Neuronal stem cell (in vitro differentiated cells): ENCODE results near the gene PCDHA11.
A peak's percentile ranks its signal among the peaks of the same experiment; 100 is the strongest.
"Not testable (repeated sequence)": the region's sequence is repeated elsewhere in the genome, so short reads cannot be mapped to it uniquely, and the experiment has no call there.

ENCODE experiments used
- DNase-seq: peaks from one replicate; pipeline ENCODE4 v3.0.0-alpha.2; 2013; ENCODE audit warnings: low spot score
- H2AFZ ChIP-seq: one replicate; pipeline ENCODE4 v1.6.1; 2013; ENCODE audit warnings: mild to moderate bottlenecking, low read length, inconsistent platforms
- H2AK5ac ChIP-seq: 2 replicates; pipeline ENCODE4 v1.6.1; 2013; ENCODE audit warnings: low read depth, mild to moderate bottlenecking, inconsistent platforms, low read length, moderate library complexity, mixed read lengths
- H2BK120ac ChIP-seq: 2 replicates; pipeline ENCODE4 v1.6.1; 2013; ENCODE audit warnings: low read depth, mild to moderate bottlenecking, inconsistent platforms, low read length, moderate library complexity, mixed read lengths
- H2BK12ac ChIP-seq: one replicate; pipeline ENCODE4 v1.6.1; 2013; ENCODE audit warnings: low read length, inconsistent platforms
- H2BK15ac ChIP-seq: 2 replicates; pipeline ENCODE4 v1.6.1; 2013; ENCODE audit warnings: mild to moderate bottlenecking, low read length, inconsistent platforms, mixed read lengths
- H2BK5ac ChIP-seq: one replicate; pipeline ENCODE4 v1.6.1; 2013; ENCODE audit warnings: inconsistent platforms, mild to moderate bottlenecking, low read length, moderate library complexity
- H3K14ac ChIP-seq: one replicate; pipeline ENCODE4 v1.6.1; 2013; ENCODE audit warnings: low read length, inconsistent platforms
- H3K18ac ChIP-seq: 2 replicates; pipeline ENCODE4 v1.6.1; 2013; ENCODE audit warnings: low read length, inconsistent platforms
- H3K23ac ChIP-seq: 2 replicates; pipeline ENCODE4 v1.6.1; 2013; ENCODE audit warnings: low read depth, mild to moderate bottlenecking, mixed read lengths, low read length, inconsistent platforms; ENCODE audit not compliant: poor library complexity
- H3K27ac ChIP-seq: replicated peaks from 3 replicates; pipeline ENCODE4 v1.5.1; 2013; ENCODE audit warnings: low read length, inconsistent platforms
- H3K27me3 ChIP-seq, 3 experiments: 2 replicates each; pipeline ENCODE4 v1.6.1; 2013; ENCODE audit warnings: low read length in 3 of 3, mild to moderate bottlenecking in 2 of 3, inconsistent platforms in 1 of 3, low read depth in 1 of 3, mixed read lengths in 1 of 3, moderate library complexity in 1 of 3; ENCODE audit not compliant: control insufficient read depth in 3 of 3, insufficient read depth in 3 of 3
- H3K36me3 ChIP-seq, 2 donors: replicated peaks in 1 of 2; 2 replicates each; pipeline ENCODE4 v1.6.1; 2013; ENCODE audit warnings: low read length in 2 of 2; ENCODE audit not compliant: control insufficient read depth in 2 of 2, insufficient read depth in 2 of 2
- H3K4ac ChIP-seq: 2 replicates; pipeline ENCODE4 v1.6.1; 2013; ENCODE audit warnings: inconsistent platforms, mild to moderate bottlenecking, low read length, moderate library complexity
- H3K4me1 ChIP-seq, 2 donors: 1 replicate in 1 of 2; 2 replicates in 1 of 2; pipeline ENCODE4 v1.6.1; 2013; ENCODE audit warnings: low read length in 2 of 2, low read depth in 1 of 2; ENCODE audit not compliant: control insufficient read depth in 2 of 2, insufficient read depth in 1 of 2
- H3K4me2 ChIP-seq: one replicate; pipeline ENCODE4 v1.6.1; 2013; ENCODE audit warnings: mild to moderate bottlenecking, low read length, inconsistent platforms; ENCODE audit not compliant: insufficient read depth, poor library complexity, severe bottlenecking
- H3K4me3 ChIP-seq, 2 donors: 2 replicates each; pipeline ENCODE4 v1.5.1; 2013; ENCODE audit warnings: low read length in 2 of 2, mild to moderate bottlenecking in 2 of 2, inconsistent platforms in 1 of 2, moderate library complexity in 1 of 2
- H3K79me1 ChIP-seq: one replicate; pipeline ENCODE4 v1.6.1; 2013; ENCODE audit warnings: low read depth, mild to moderate bottlenecking, inconsistent platforms, low read length, moderate library complexity
- H3K9ac ChIP-seq: one replicate; pipeline ENCODE4 v1.6.1; 2013; ENCODE audit warnings: mild to moderate bottlenecking, low read depth, low read length, inconsistent platforms; ENCODE audit not compliant: poor library complexity
- H3K9me3 ChIP-seq, 2 donors: replicated peaks in 1 of 2; 2 replicates each; pipeline versions ENCODE3 to v1.6.1; 2013; ENCODE audit warnings: low read length in 2 of 2, mild to moderate bottlenecking in 2 of 2, inconsistent platforms in 1 of 2, low read depth in 1 of 2, mixed read lengths in 1 of 2, moderate library complexity in 1 of 2; ENCODE audit not compliant: control insufficient read depth in 2 of 2, insufficient read depth in 1 of 2
- H4K8ac ChIP-seq: one replicate; pipeline ENCODE4 v1.6.1; 2013; ENCODE audit warnings: low read depth, mild to moderate bottlenecking, inconsistent platforms, low read length, moderate library complexity
- H4K91ac ChIP-seq: one replicate; pipeline ENCODE4 v1.6.1; 2013; ENCODE audit warnings: low read length, low read depth, mild to moderate bottlenecking, inconsistent platforms; ENCODE audit not compliant: poor library complexity
- WGBS, 2 donors: extraction: QIAGEN DNeasy Blood & Tissue Kit; methylation state at CpG; one replicate each; pipeline ENCODE4 v1.1.7; 2013; ENCODE audit warnings: missing lambda C conversion rate in 2 of 2, mixed read lengths in 1 of 2; ENCODE audit not compliant: insufficient read length in 2 of 2, insufficient replicate concordance in 1 of 2; ENCODE audit errors: extremely low coverage in 2 of 2; 5-methylcytosine and 5-hydroxymethylcytosine counted together

The PCDHA11 gene

DNA sequence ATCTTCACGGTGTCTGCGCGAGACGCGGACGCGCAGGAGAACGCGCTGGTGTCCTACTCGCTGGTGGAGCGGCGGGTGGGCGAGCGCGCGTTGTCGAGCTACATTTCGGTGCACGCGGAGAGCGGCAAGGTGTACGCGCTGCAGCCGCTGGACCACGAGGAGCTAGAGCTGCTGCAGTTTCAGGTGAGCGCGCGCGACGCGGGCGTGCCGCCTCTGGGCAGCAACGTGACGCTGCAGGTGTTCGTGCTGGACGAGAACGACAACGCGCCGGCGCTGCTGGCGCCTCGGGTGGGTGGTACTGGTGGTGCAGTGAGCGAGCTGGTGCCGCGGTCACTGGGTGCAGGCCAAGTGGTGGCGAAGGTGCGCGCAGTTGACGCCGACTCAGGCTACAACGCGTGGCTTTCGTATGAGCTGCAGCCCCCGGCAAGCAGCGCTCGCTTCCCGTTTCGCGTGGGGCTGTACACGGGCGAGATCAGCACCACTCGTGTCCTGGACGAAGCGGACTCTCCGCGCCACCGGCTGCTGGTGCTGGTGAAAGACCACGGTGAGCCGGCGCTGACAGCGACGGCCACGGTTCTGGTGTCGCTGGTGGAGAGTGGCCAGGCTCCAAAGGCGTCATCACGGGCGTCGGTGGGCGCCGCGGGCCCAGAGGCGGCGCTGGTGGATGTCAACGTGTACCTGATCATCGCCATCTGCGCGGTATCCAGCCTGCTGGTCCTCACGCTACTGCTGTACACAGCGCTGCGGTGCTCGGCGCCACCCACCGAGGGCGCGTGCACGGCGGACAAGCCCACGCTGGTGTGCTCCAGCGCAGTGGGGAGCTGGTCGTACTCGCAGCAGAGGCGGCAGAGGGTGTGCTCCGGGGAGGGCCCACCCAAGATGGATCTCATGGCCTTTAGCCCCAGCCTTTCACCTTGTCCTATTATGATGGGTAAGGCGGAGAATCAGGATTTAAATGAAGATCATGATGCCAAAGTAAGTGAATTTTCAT is 39.0 kb upstream of the PCDHA11 start:
- H3K23ac ChIP-seq, H2BK15ac ChIP-seq, H2BK12ac ChIP-seq, H3K79me1 ChIP-seq, H2AFZ ChIP-seq, H3K27ac ChIP-seq, H3K4ac ChIP-seq, DNase-seq, H4K8ac ChIP-seq, H3K14ac ChIP-seq, H3K4me2 ChIP-seq, H3K27me3 ChIP-seq, H2AK5ac ChIP-seq, H4K91ac ChIP-seq, H3K4me1 ChIP-seq: not testable (repeated sequence)
- Histone ChIP-seq H2BK5ac (peak overlapping the region; percentile 5), H3K18ac (peak overlapping the region; percentile 4), H3K9ac (peak overlapping the region; percentile 44), H3K4me3 (peak overlapping the region in 1 of 2 donors; percentile 3), H3K36me3 (peaks cover 4 to 40% of the 10 kb centered on the region in 2 donors), H2BK120ac (peak overlapping the region; percentile 47), H3K9me3 (peaks cover 9 to 54% of the 10 kb centered on the region in 2 donors)
- no CpG with 5 or more reads among the region's 106 CpGs for WGBS, 2 donors

DNA sequence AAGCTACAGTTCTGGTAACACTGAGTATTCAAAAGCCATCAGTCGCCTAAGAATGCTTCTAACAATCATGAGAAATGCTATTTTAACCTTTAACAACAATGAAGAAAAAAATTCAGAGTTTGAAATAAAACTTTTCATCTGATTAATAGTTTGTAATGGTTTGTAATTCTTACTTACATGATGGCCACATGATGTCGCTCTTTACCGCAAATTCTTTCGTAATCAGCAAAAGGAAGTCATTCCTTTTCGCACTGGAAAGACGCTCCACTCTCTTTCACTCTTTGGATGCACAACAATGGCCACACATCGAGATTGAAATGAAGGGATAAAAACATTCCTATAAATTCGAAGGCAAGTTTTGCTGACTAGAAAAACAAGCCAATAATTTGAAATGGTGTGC is 34.8 kb upstream of the PCDHA11 start, which contains the start of gene PCDHA7:
TSS of gene PCDHA7 (plus strand) at position 277 of the 400 bp plus-strand sequence. CDS start at position 392, 115 bp downstream.
- Histone ChIP-seq H2AK5ac (no peak within 1 kb of the TSS), H2BK12ac (no peak within 1 kb of the TSS), H3K14ac (no peak within 1 kb of the TSS), H3K9me3 (peaks cover 16 to 78% of the 10 kb centered on the region in 2 donors), H3K79me1 (peaks cover 5% of the 10 kb centered on the region), H3K9ac (no peak within 1 kb of the TSS), H3K23ac (no peak within 1 kb of the TSS), H3K4me2 (no peak within 1 kb of the TSS), H4K8ac (no peak within 1 kb of the TSS), H2AFZ (no peak within 1 kb of the TSS), H3K27ac (no peak within 1 kb of the TSS), H3K4ac (no peak within 1 kb of the TSS), H2BK15ac (no peak within 1 kb of the TSS), H3K4me1 (no peaks in the 10 kb centered on the region), H4K91ac (no peak within 1 kb of the TSS), H3K36me3 (peaks cover 12 to 51% of the 10 kb centered on the region in 2 donors), H3K18ac (no peak within 1 kb of the TSS), H3K27me3 (no peaks in the 10 kb centered on the region), H3K4me3 (no peak within 1 kb of the TSS), H2BK5ac (no peak within 1 kb of the TSS), H2BK120ac (no peak within 1 kb of the TSS)
- no peak for DNase-seq
- no CpG with 5 or more reads among the region's 8 CpGs for WGBS, 2 donors

DNA sequence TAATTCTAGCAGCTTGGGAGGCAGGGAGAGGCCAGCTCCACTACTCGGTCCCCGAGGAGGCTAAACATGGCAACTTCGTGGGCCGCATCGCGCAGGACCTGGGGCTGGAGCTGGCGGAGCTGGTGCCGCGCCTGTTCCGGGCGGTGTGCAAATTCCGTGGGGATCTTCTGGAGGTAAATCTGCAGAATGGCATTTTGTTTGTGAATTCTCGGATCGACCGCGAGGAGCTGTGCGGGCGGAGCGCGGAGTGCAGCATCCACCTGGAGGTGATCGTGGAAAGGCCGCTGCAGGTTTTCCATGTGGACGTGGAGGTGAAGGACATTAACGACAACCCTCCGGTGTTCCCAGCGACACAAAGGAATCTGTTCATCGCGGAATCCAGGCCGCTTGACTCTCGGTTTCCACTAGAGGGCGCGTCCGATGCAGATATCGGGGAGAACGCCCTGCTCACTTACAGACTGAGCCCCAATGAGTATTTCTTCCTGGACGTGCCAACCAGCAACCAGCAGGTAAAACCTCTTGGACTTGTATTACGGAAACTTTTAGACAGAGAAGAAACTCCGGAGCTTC is 34.2 kb upstream of the PCDHA11 start:
- WGBS, 2 donors = no CpG with 5 or more reads among the region's 38 CpGs
- not testable (repeated sequence) for H3K4me3 ChIP-seq, H2BK5ac ChIP-seq

More for the DNA sequence above, 34.2 kb upstream of the PCDHA11 start:
- not testable (repeated sequence) for H3K4ac ChIP-seq, H2BK15ac ChIP-seq, DNase-seq, H3K79me1 ChIP-seq, H3K4me1 ChIP-seq, H3K23ac ChIP-seq, H4K91ac ChIP-seq, H2BK120ac ChIP-seq, H4K8ac ChIP-seq, H3K27me3 ChIP-seq, H2AK5ac ChIP-seq, H3K4me2 ChIP-seq, H3K14ac ChIP-seq, H3K18ac ChIP-seq, H3K9ac ChIP-seq, H2AFZ ChIP-seq, H3K27ac ChIP-seq, H2BK12ac ChIP-seq
- Histone ChIP-seq H3K36me3 (peaks cover 12 to 51% of the 10 kb centered on the region in 2 donors), H3K9me3 (peaks cover 16 to 74% of the 10 kb centered on the region in 2 donors)
